Body of pancreas (tissue), 4 donors: ENCODE measurements around the gene GREB1. TPM values are rescaled to one million over a fixed set of nuclear protein-coding genes. Genes with fewer than 3 reads are reported as not detected.

ENCODE experiments used
- ATAC-seq: fragments of 150-250 bp; one replicate; pipeline ENCODE4 v1.9.1; 2016
- DNase-seq, 4 donors: peaks; one replicate each; pipeline ENCODE4 v3.0.0-alpha.2; 2019
- H3K27ac ChIP-seq, 4 donors: fragments of 200-600 bp; sonication (generic); 1 replicate in 3 of 4; 2 replicates in 1 of 4; pipeline versions ENCODE4 v1.5.1 to v1.6.1; 2016 to 2019; ENCODE audit warnings: mild to moderate bottlenecking in 1 of 4, mixed read lengths in 1 of 4, moderate library complexity in 1 of 4
- H3K27me3 ChIP-seq, 2 donors: fragments of 200-600 bp; sonication (generic); one replicate each; pipeline ENCODE4 v1.6.0; 2016; ENCODE audit warnings: mild to moderate bottlenecking in 1 of 2
- H3K36me3 ChIP-seq, 2 donors: fragments of 200-600 bp; sonication (generic); replicated peaks in 1 of 2; 2 replicates each; pipeline ENCODE4 v1.5.1; 2016; ENCODE audit warnings: low read depth in 2 of 2; ENCODE audit not compliant: insufficient read depth in 1 of 2
- H3K4me1 ChIP-seq: fragments of 200-600 bp; sonication (generic); one replicate; pipeline ENCODE4 v1.6.0; 2016
- H3K4me3 ChIP-seq, 2 donors: fragments of 200-600 bp; sonication (generic); 1 replicate in 1 of 2; 2 replicates in 1 of 2; pipeline ENCODE4 v1.5.1; 2016 to 2019
- H3K9me3 ChIP-seq, 3 donors: fragments of 200-600 bp; sonication (generic); 1 replicate in 2 of 3; 2 replicates in 1 of 3; pipeline ENCODE4 v1.5.1; 2016
- CTCF ChIP-seq, 7 experiments: fragments of 450-650 bp in 4 of 7; fragments of 200-600 bp in 3 of 7; sonication (generic) in 3 of 7; IDR thresholded peaks; one replicate each; pipeline ENCODE4 v1.5.1; 2016 to 2019; ENCODE audit warnings: antibody characterized with exemption in 7 of 7
- POLR2A ChIP-seq, 3 donors: fragments of 450-650 bp; IDR thresholded peaks; one replicate each; pipeline ENCODE4 v1.6.1; 2016; ENCODE audit warnings: antibody characterized with exemption in 3 of 3, mild to moderate bottlenecking in 2 of 3
- WGBS, 2 donors: methylation state at CpG; one replicate each; pipeline ENCODE4 v1.1.5; 2017; 5-methylcytosine and 5-hydroxymethylcytosine counted together
- intact Hi-C: fragments of 100-400 bp; cut with DNase I; formaldehyde crosslinking; loops from one replicate; pipeline ENCODE4 v1.15.1; 2023
- total RNA-seq, 2 donors: library from RNA; depleted of rRNA; stranded (reverse); fragments of >200 nt; gene quantifications; one replicate each; pipeline ENCODE4 v1.1.0, GENCODE V29; 2016

Gene GREB1
- total RNA-seq, 2 donors from 2014 or later = 10.4 to 19.8 TPM

- no peak for DNase-seq
Observed at GRCh38 chr2:11598228-11598731, 64.4 kb downstream of the GREB1 start.

GRCh38 chr2:11602563-11603204 is 68.8 kb downstream of the GREB1 start:
- Histone ChIP-seq H3K9me3 (no peaks in the 10 kb centered on the region), H3K4me1 (no peaks in the 10 kb centered on the region), H3K36me3 (peaks cover 0 to 1% of the 10 kb centered on the region in 2 donors), H3K27me3 (no peaks in the 10 kb centered on the region), H3K4me3 (no peak overlapping the region), H3K27ac (no peak overlapping the region)
- intact Hi-C loops = no loop called here
- ATAC-seq (no peak), DNase-seq (no peak)
- 72 to 76% methylated on average over 7 of the region's 7 CpGs for WGBS, 2 donors
- TF ChIP-seq POLR2A (IDR thresholded peaks at IDR 0.05) = no peak
- TF ChIP-seq CTCF (IDR thresholded peaks at IDR 0.05) = no peak

More at GRCh38 chr2:11598228-11598731, 64.4 kb downstream of the GREB1 start:
- 69 to 70% methylated on average over 8 to 9 of the region's 9 CpGs for WGBS, 2 donors
- H3K4me1 ChIP-seq = no peaks in the 10 kb centered on the region
- no peak for ATAC-seq
- TF ChIP-seq CTCF (IDR thresholded peaks at IDR 0.05) = no peak
- TF ChIP-seq POLR2A (IDR thresholded peaks at IDR 0.05) = no peak
- H3K27me3 ChIP-seq = no peaks in the 10 kb centered on the region
- no peaks in the 10 kb centered on the region for H3K9me3 ChIP-seq
- H3K27ac ChIP-seq = no peak overlapping the region
- peaks cover 0 to 1% of the 10 kb centered on the region in 2 donors for H3K36me3 ChIP-seq
- H3K4me3 ChIP-seq = no peak overlapping the region
- intact Hi-C loops = no loop called here

GRCh38 chr2:11610624-11611242 is 76.9 kb downstream of the GREB1 start:
- DNase-seq (no peak), ATAC-seq (no peak)
- Histone ChIP-seq H3K9me3 (no peaks in the 10 kb centered on the region), H3K4me1 (no peaks in the 10 kb centered on the region), H3K4me3 (no peak overlapping the region), H3K27ac (no peak overlapping the region), H3K36me3 (peaks cover 0 to 4% of the 10 kb centered on the region in 2 donors), H3K27me3 (no peaks in the 10 kb centered on the region)
- TF ChIP-seq POLR2A (IDR thresholded peaks at IDR 0.05) (no peak), CTCF (IDR thresholded peaks at IDR 0.05) (no peak)
- 93 to 95% methylated on average over 17 to 36 of the region's 38 CpGs for WGBS, 2 donors
- intact Hi-C loops = no loop called here

- H3K4me3 ChIP-seq = no peak overlapping the region
- no peak overlapping the region for H3K27ac ChIP-seq
- no peaks in the 10 kb centered on the region for H3K4me1 ChIP-seq
- intact Hi-C loops = no loop called here
- 87 to 94% methylated on average over 5 of the region's 5 CpGs for WGBS, 2 donors
- TF ChIP-seq CTCF (IDR thresholded peaks at IDR 0.05) = no peak
- no peak for TF ChIP-seq POLR2A (IDR thresholded peaks at IDR 0.05)
- no peak for DNase-seq
- no peaks in the 10 kb centered on the region for H3K9me3 ChIP-seq
- peaks cover 0 to 4% of the 10 kb centered on the region in 2 donors for H3K36me3 ChIP-seq
- no peak for ATAC-seq
- no peaks in the 10 kb centered on the region for H3K27me3 ChIP-seq
Observed at GRCh38 chr2:11611251-11611650, 77.4 kb downstream of the GREB1 start.
